Measurements from ENCODE around the gene CARD9. TPM values are rescaled to one million over a fixed set of nuclear protein-coding genes. Genes with fewer than 3 reads are reported as not detected.

Gene CARD9
- total and polyA plus RNA-seq, 2 donors (not counting 1 experiment from before 2014, with no cell fraction given): 0.69 to 3.3 TPM

GRCh38 chr9:136366826-136367225, 6.6 kb downstream of the CARD9 start:
- Histone ChIP-seq H4K20me1 (ENCODE audit: control insufficient read depth, extremely low read depth, insufficient read depth, low read length) (no peaks in the 10 kb centered on the region), H3K9ac (ENCODE audit: insufficient read depth, low read length) (no peak overlapping the region), H3K9me3 (ENCODE audit: control insufficient read depth, insufficient read depth, low read depth, low read length) (no peaks in the 10 kb centered on the region), H2AFZ (ENCODE audit: low read length) (no peak overlapping the region), H3K4me3 (replicated peaks in 1 of 4; ENCODE audit: control extremely low read depth in 1 of 4, insufficient read depth in 1 of 4, low read depth in 3 of 4, low read length in 4 of 4) (no peak overlapping the region), H3K79me2 (ENCODE audit: control insufficient read depth, insufficient read depth, low read length) (no peaks in the 10 kb centered on the region), H3K27ac (ENCODE audit: insufficient read depth, low read length) (no peak overlapping the region), H3K36me3 (ENCODE audit: control insufficient read depth, insufficient read depth, low read length) (no peaks in the 10 kb centered on the region), H3K4me1 (ENCODE audit: control insufficient read depth, extremely low read depth, insufficient read depth, low read length) (peaks cover 8% of the 10 kb centered on the region), H3K27me3 (ENCODE audit: control insufficient read depth, insufficient read depth, low read length) (no peaks in the 10 kb centered on the region), H3K4me2 (ENCODE audit: extremely low read depth, insufficient read depth, low read length) (no peak overlapping the region)
- DNase-seq (ENCODE audit: low read depth in 2 of 2): no peak
- no peak for TF ChIP-seq CTCF (conservative IDR thresholded peaks at IDR 0.05 in 1 of 2, IDR thresholded peaks at IDR 0.05 in 1 of 2; ENCODE audit: low read depth in 1 of 2, low read length in 2 of 2)
- no peak for TF ChIP-seq EZH2 (IDR thresholded peaks at IDR 0.05; ENCODE audit: low read length, missing control alignments)

- Histone ChIP-seq H3K9me3 (ENCODE audit: control insufficient read depth, insufficient read depth, low read depth, low read length) (no peaks in the 10 kb centered on the region), H3K4me1 (ENCODE audit: control insufficient read depth, extremely low read depth, insufficient read depth, low read length) (peaks cover 18% of the 10 kb centered on the region), H3K36me3 (ENCODE audit: control insufficient read depth, insufficient read depth, low read length) (no peaks in the 10 kb centered on the region), H3K4me2 (ENCODE audit: extremely low read depth, insufficient read depth, low read length) (no peak overlapping the region), H3K9ac (ENCODE audit: insufficient read depth, low read length) (no peak overlapping the region), H3K27ac (ENCODE audit: insufficient read depth, low read length) (no peak overlapping the region), H3K27me3 (ENCODE audit: control insufficient read depth, insufficient read depth, low read length) (no peaks in the 10 kb centered on the region), H2AFZ (ENCODE audit: low read length) (no peak overlapping the region), H3K79me2 (ENCODE audit: control insufficient read depth, insufficient read depth, low read length) (no peaks in the 10 kb centered on the region), H4K20me1 (ENCODE audit: control insufficient read depth, extremely low read depth, insufficient read depth, low read length) (no peaks in the 10 kb centered on the region), H3K4me3 (replicated peaks in 1 of 4; ENCODE audit: control extremely low read depth in 1 of 4, insufficient read depth in 1 of 4, low read depth in 3 of 4, low read length in 4 of 4) (no peak overlapping the region)
- DNase-seq (ENCODE audit: low read depth in 2 of 2): no peak
- no peak for TF ChIP-seq EZH2 (IDR thresholded peaks at IDR 0.05; ENCODE audit: low read length, missing control alignments)
- no peak for TF ChIP-seq CTCF (conservative IDR thresholded peaks at IDR 0.05 in 1 of 2, IDR thresholded peaks at IDR 0.05 in 1 of 2; ENCODE audit: low read depth in 1 of 2, low read length in 2 of 2)
These were observed 7.7 kb downstream of the CARD9 start for GRCh38 chr9:136365775-136366222.

DNA sequence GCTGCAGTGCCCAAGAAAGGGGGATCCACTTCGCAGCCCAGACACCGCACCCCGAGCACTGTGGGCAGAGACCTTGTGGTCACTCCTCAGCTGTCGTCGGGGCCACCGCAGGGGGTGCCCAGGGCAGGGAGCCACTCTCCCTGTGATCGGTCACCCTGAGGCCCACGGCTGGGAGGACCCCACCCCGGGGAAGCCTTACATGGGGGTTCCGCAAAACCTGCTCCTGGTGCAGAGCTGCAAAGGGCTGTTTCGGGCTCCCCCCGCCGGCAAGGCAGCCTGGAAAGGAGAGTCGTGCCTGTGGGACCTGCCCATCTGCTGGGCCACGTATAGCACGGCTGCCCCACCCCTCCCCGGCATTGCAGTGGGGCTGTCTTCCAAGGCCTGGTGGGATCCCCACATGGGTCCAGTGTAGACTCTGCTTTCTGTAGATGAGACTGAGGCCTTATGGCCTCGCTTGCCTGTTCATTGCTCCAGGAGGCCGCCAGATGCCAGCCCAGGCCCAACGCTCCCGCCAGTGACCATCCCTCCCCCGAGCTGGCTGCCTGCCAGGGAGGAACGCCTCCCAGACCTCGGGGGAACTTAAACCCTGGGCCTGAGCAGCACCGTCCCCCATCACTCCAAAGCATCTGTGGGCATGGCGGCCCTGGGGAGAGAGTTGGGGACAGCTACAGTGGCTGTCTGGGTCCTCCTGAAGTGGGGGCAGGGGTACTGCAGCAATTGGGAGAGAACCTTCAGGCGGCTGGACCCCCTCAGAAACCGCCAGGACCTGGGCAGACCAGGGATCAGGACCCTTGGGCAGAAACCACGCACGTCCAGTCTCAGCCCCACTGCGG, 8.3 kb downstream of the CARD9 start:
- Histone ChIP-seq H3K4me2 (ENCODE audit: extremely low read depth, insufficient read depth, low read length) (no peak overlapping the region), H3K79me2 (ENCODE audit: control insufficient read depth, insufficient read depth, low read length) (no peaks in the 10 kb centered on the region), H3K9ac (ENCODE audit: insufficient read depth, low read length) (no peak overlapping the region), H3K4me1 (ENCODE audit: control insufficient read depth, extremely low read depth, insufficient read depth, low read length) (peaks cover 21% of the 10 kb centered on the region), H3K36me3 (ENCODE audit: control insufficient read depth, insufficient read depth, low read length) (peaks cover 1% of the 10 kb centered on the region), H2AFZ (ENCODE audit: low read length) (no peak overlapping the region), H3K4me3 (replicated peaks in 1 of 4; ENCODE audit: control extremely low read depth in 1 of 4, insufficient read depth in 1 of 4, low read depth in 3 of 4, low read length in 4 of 4) (no peak overlapping the region), H4K20me1 (ENCODE audit: control insufficient read depth, extremely low read depth, insufficient read depth, low read length) (no peaks in the 10 kb centered on the region), H3K9me3 (ENCODE audit: control insufficient read depth, insufficient read depth, low read depth, low read length) (no peaks in the 10 kb centered on the region), H3K27me3 (ENCODE audit: control insufficient read depth, insufficient read depth, low read length) (no peaks in the 10 kb centered on the region), H3K27ac (ENCODE audit: insufficient read depth, low read length) (no peak overlapping the region)
- no peak for DNase-seq (ENCODE audit: low read depth in 2 of 2)
- no peak for TF ChIP-seq CTCF (conservative IDR thresholded peaks at IDR 0.05 in 1 of 2, IDR thresholded peaks at IDR 0.05 in 1 of 2; ENCODE audit: low read depth in 1 of 2, low read length in 2 of 2)
- no peak for TF ChIP-seq EZH2 (IDR thresholded peaks at IDR 0.05; ENCODE audit: low read length, missing control alignments)

All from fibroblast of lung (primary cell).